Measurements from ENCODE around the gene TBX3. TPM values are rescaled to one million over a fixed set of nuclear protein-coding genes. Genes with fewer than 3 reads are reported as not detected.

Gene TBX3
- polyA plus RNA-seq, 2 of the 4 experiments (the other 2 are of a cell fraction), result 22.8 to 28.0 TPM

GRCh38 chr12:114721266-114721665 lies 37.3 kb upstream of the TBX3 start:
- ATAC-seq, result no peak
- TF ChIP-seq REST (IDR thresholded peaks at IDR 0.05), result no peak
- ChIA-PET POLR2A (no interaction called here), CTCF (no interaction called here)
- no peak for FAIRE-seq
- Histone ChIP-seq H3K9me3 (no peaks in the 10 kb centered on the region), H3K27ac (no peak overlapping the region), H3K4me2 (no peak overlapping the region), H3K4me3 (no peak overlapping the region), H3K4me1 (no peaks in the 10 kb centered on the region)
- no peak for DNase-seq (ENCODE audit: low read depth in 1 of 2, low spot score in 1 of 2)
- WGBS (ENCODE audit: missing lambda C conversion rate), result 35% methylated on average over 7 of the region's 7 CpGs

GRCh38 chr12:114713466-114714215 lies 29.7 kb upstream of the TBX3 start:
- POLR2A ChIA-PET, result no interaction called here
- no peak overlapping the region for H3K4me3 ChIP-seq
- no peaks in the 10 kb centered on the region for H3K4me1 ChIP-seq
- no peak for TF ChIP-seq POLR2AphosphoS2 (conservative IDR thresholded peaks at IDR 0.05; ENCODE audit: low read length)
- no peak for TF ChIP-seq HOXB5 (CRISPR knock-in tag; IDR thresholded peaks at IDR 0.05)
- TF ChIP-seq USF2 (IDR thresholded peaks at IDR 0.05), result 0 out of 2 replicates have a peak, but pooled peaks have one; percentile 25
- no peak for TF ChIP-seq CHD2 (IDR thresholded peaks at IDR 0.05; ENCODE audit: low read length, partially characterized antibody)
- no peak for TF ChIP-seq ATOH8 (CRISPR knock-in tag; IDR thresholded peaks at IDR 0.05; ENCODE audit: low read depth)
- no peak for TF ChIP-seq CBX2 (IDR thresholded peaks at IDR 0.05; ENCODE audit: borderline replicate concordance, low read depth)
- TF ChIP-seq BCL3 (IDR thresholded peaks at IDR 0.05), result no peak
- ATAC-seq (no peak), DNase-seq (ENCODE audit: low read depth in 1 of 2, low spot score in 1 of 2) (no peak), FAIRE-seq (no peak)
- H3K9me3 ChIP-seq, result peaks cover 6% of the 10 kb centered on the region; the same call in 2 of the 3 replicates
- CTCF ChIA-PET, result interaction anchor here (0.6 kb wide), 1 partner anchor 78 kb away, joined by 3 read pairs; no protein-coding TSS in a partner anchor
- 70% methylated on average over 9 of the region's 9 CpGs for WGBS (ENCODE audit: missing lambda C conversion rate)
- no peak overlapping the region for H3K4me2 ChIP-seq
- no peak overlapping the region for H3K27ac ChIP-seq

- H3K4me3 ChIP-seq, result no peak overlapping the region
- H3K9me3 ChIP-seq, result peaks cover 6% of the 10 kb centered on the region; the same call in 2 of the 3 replicates
- no peak for TF ChIP-seq CBX8 (IDR thresholded peaks at IDR 0.05)
- TF ChIP-seq ZNF302 (CRISPR knock-in tag; IDR thresholded peaks at IDR 0.05), result no peak
- no peak for TF ChIP-seq EHMT2 (IDR thresholded peaks at IDR 0.05; ENCODE audit: low read depth)
- no peak for TF ChIP-seq ZSCAN20 (CRISPR knock-in tag; IDR thresholded peaks at IDR 0.05)
- no peak for TF ChIP-seq CHD4 (IDR thresholded peaks at IDR 0.05; ENCODE audit: borderline replicate concordance)
- TF ChIP-seq CTCF (IDR thresholded peaks at IDR 0.05), result no peak
- TF ChIP-seq TFCP2L1 (CRISPR knock-in tag; IDR thresholded peaks at IDR 0.05), result no peak
- no peak for TF ChIP-seq TP53 (CRISPR knock-in tag; IDR thresholded peaks at IDR 0.05)
- no peak for TF ChIP-seq HMGXB4 (CRISPR knock-in tag; IDR thresholded peaks at IDR 0.05; ENCODE audit: borderline replicate concordance)
- TF ChIP-seq HES2 (IDR thresholded peaks at IDR 0.05), result no peak
- TF ChIP-seq FOSB (CRISPR knock-in tag; IDR thresholded peaks at IDR 0.05), result no peak
- WGBS (ENCODE audit: missing lambda C conversion rate), result 24% methylated on average over 4 of the region's 4 CpGs
- no peak for DNase-seq (ENCODE audit: low read depth in 1 of 2, low spot score in 1 of 2)
- no peak overlapping the region for H3K4me2 ChIP-seq
- no peak overlapping the region for H3K27ac ChIP-seq
- ATAC-seq, result no peak
- POLR2A ChIA-PET, result no interaction called here
- no peaks in the 10 kb centered on the region for H3K4me1 ChIP-seq
- CTCF ChIA-PET, result interaction anchor here (1.4 kb wide), 1 partner anchor 10 kb away, joined by 5 read pairs; no protein-coding TSS in a partner anchor
- FAIRE-seq, result no peak
Measured at GRCh38 chr12:114711689-114712152, 27.7 kb upstream of the TBX3 start.

All from A549 (cell line).